ENCODE results near the gene HOXD12.

The HOXD12 gene

GRCh38 chr2:176103194-176103593 lies 3.6 kb downstream of the HOXD12 start:
- Histone ChIP-seq H3K9ac (ENCODE audit: low read length) (no peak overlapping the region), H2AFZ (ENCODE audit: low read length) (no peak overlapping the region), H3K4me2 (ENCODE audit: low read length) (no peak overlapping the region), H3K9me3 (ENCODE audit: low read length) (no peaks in the 10 kb centered on the region), H3K79me2 (ENCODE audit: insufficient read depth, low read length) (no peaks in the 10 kb centered on the region), H3K4me1 (ENCODE audit: insufficient read depth, low read length, severe bottlenecking) (peaks cover 5% of the 10 kb centered on the region), H3K4me3 (ENCODE audit: low read depth, low read length, poor library complexity, severe bottlenecking) (no peak overlapping the region), H3K9me2 (ENCODE audit: low read depth, low read length) (no peaks in the 10 kb centered on the region), H3K27me3 (ENCODE audit: insufficient read depth, low read length) (no peaks in the 10 kb centered on the region), H3K36me3 (ENCODE audit: insufficient read depth, low read length) (no peaks in the 10 kb centered on the region), H3F3A (ENCODE audit: insufficient read depth, low read length) (no peaks in the 10 kb centered on the region), H4K20me1 (ENCODE audit: insufficient read depth, low read length) (no peaks in the 10 kb centered on the region), H3K27ac (ENCODE audit: low read depth, low read length, poor library complexity, severe bottlenecking) (no peak overlapping the region)
- no peak for TF ChIP-seq EZH2 (IDR thresholded peaks at IDR 0.05; ENCODE audit: borderline replicate concordance, low read length)
- no peak for TF ChIP-seq CTCF (IDR thresholded peaks at IDR 0.05; ENCODE audit: low read length)

- Histone ChIP-seq H4K20me1 (ENCODE audit: insufficient read depth, low read length) (no peaks in the 10 kb centered on the region), H3F3A (ENCODE audit: insufficient read depth, low read length) (no peaks in the 10 kb centered on the region), H3K79me2 (ENCODE audit: insufficient read depth, low read length) (no peaks in the 10 kb centered on the region), H3K27ac (ENCODE audit: low read depth, low read length, poor library complexity, severe bottlenecking) (no peak overlapping the region), H3K9me2 (ENCODE audit: low read depth, low read length) (no peaks in the 10 kb centered on the region), H3K4me3 (ENCODE audit: low read depth, low read length, poor library complexity, severe bottlenecking) (no peak overlapping the region), H3K9me3 (ENCODE audit: low read length) (no peaks in the 10 kb centered on the region), H3K36me3 (ENCODE audit: insufficient read depth, low read length) (no peaks in the 10 kb centered on the region), H3K27me3 (ENCODE audit: insufficient read depth, low read length) (no peaks in the 10 kb centered on the region), H2AFZ (ENCODE audit: low read length) (no peak overlapping the region), H3K4me1 (ENCODE audit: insufficient read depth, low read length, severe bottlenecking) (peaks cover 5% of the 10 kb centered on the region), H3K9ac (ENCODE audit: low read length) (no peak overlapping the region), H3K4me2 (ENCODE audit: low read length) (no peak overlapping the region)
- TF ChIP-seq CTCF (IDR thresholded peaks at IDR 0.05; ENCODE audit: low read length), result no peak
- TF ChIP-seq EZH2 (IDR thresholded peaks at IDR 0.05; ENCODE audit: borderline replicate concordance, low read length), result no peak
These were observed 4.2 kb downstream of the HOXD12 start for GRCh38 chr2:176103742-176104315.

- Histone ChIP-seq H3K27me3 (ENCODE audit: insufficient read depth, low read length) (no peaks in the 10 kb centered on the region), H4K20me1 (ENCODE audit: insufficient read depth, low read length) (no peaks in the 10 kb centered on the region), H3K9me3 (ENCODE audit: low read length) (no peaks in the 10 kb centered on the region), H3K4me1 (ENCODE audit: insufficient read depth, low read length, severe bottlenecking) (peaks cover 5% of the 10 kb centered on the region), H3K4me3 (ENCODE audit: low read depth, low read length, poor library complexity, severe bottlenecking) (no peak overlapping the region), H2AFZ (ENCODE audit: low read length) (no peak overlapping the region), H3K9me2 (ENCODE audit: low read depth, low read length) (no peaks in the 10 kb centered on the region), H3K27ac (ENCODE audit: low read depth, low read length, poor library complexity, severe bottlenecking) (no peak overlapping the region), H3F3A (ENCODE audit: insufficient read depth, low read length) (no peaks in the 10 kb centered on the region), H3K79me2 (ENCODE audit: insufficient read depth, low read length) (no peaks in the 10 kb centered on the region), H3K9ac (ENCODE audit: low read length) (no peak overlapping the region), H3K4me2 (ENCODE audit: low read length) (no peak overlapping the region), H3K36me3 (ENCODE audit: insufficient read depth, low read length) (no peaks in the 10 kb centered on the region)
- TF ChIP-seq CTCF (IDR thresholded peaks at IDR 0.05; ENCODE audit: low read length) (no peak), EZH2 (IDR thresholded peaks at IDR 0.05; ENCODE audit: borderline replicate concordance, low read length) (no peak)
These were observed 4.9 kb downstream of the HOXD12 start for GRCh38 chr2:176104316-176105077.
